HG02840 (cell line): Measurements from ENCODE around the gene PCSK6.
"Not testable (repeated sequence)": the region's sequence is repeated elsewhere in the genome, so short reads cannot be mapped to it uniquely, and the experiment has no call there.

Experiments used
- ATAC-seq: cut with Tn5 transposase; IDR thresholded peaks from one replicate; pipeline ENCODE4 v1.9.1; 2021; ENCODE audit warnings: mild to moderate bottlenecking, moderate library complexity, moderate number of reproducible peaks; ENCODE audit not compliant: unreplicated experiment, low FRiP score

PCSK6 gene

DNA sequence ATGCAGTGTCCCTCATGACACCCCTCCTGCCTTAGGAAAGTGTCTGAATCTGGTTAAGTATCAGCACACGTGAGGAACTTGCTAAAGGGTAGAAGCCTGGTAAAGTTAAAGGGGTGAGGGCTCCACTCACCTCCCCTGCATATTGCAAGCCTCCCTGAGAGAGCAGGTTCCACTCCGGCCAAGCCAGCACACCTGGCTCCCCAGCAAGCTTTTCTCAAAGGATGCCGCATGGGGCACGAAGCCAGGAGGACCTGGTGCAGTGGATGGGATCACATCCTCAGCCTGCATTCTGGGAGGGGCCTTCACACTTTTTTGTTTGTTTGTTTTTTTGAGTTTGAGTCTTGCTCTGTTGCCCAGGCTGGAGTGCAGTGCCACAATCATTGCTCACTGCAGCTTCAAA lies 79.9 kb downstream of the PCSK6 start:
- ATAC-seq = no peak

DNA sequence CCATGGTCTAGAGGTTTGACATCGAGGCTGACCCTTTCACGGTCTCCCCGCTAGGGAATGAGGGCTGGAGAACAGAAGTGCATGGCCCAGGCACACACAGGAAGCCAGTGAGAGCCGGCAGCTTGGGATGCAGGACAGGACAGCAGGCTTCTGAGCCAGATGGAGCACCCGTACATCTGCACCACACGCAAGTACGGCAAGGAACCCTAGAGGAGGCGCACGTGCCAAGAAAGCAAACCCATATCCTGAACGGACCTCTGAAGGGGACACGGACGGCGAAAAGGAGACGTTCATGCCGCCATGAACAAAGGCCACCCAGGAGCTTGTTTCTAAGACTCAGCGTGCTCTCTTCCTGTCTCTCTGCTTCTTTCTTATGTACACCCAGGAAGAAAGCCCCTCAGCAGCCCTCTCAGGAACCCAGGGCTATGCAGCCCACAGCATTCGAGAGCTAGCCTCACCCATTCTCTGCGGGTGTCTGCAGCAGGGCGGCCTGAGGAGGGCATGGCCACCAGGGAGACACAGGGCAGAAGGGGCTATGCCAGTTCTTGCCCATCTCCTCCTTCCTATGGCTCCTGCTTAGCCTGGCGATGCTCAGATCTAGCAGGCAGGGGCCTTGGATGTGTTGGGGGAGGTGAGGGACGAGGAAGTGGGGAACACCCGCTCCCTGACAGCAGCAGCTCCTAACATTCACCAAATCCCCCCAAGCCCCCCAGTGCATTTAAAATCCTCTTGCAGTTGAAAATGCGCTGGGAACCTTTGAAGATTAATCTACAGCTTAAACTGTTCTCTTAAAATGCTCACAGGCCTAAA lies 81.3 kb downstream of the PCSK6 start:
- ATAC-seq = no peak

DNA sequence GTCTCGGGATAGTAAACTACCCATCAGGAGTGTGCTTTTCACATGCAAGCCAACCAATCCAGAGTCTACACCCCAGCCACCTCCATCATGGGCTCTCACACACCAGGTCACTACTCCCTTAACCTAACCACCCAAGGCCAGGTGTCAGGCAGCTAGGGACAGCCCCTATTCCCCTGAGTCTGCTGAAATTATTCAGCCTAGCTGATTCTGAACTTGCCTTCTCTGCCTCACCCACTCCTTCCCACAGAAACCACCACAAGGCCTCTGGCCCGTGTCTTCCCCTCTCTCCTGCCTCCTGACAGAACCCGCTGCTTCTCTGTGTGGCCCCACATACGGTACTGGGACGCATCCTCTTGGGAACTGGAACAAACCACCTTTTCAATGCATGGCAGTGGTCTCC lies 82.1 kb downstream of the PCSK6 start:
- peak; percentile 96 for ATAC-seq

DNA sequence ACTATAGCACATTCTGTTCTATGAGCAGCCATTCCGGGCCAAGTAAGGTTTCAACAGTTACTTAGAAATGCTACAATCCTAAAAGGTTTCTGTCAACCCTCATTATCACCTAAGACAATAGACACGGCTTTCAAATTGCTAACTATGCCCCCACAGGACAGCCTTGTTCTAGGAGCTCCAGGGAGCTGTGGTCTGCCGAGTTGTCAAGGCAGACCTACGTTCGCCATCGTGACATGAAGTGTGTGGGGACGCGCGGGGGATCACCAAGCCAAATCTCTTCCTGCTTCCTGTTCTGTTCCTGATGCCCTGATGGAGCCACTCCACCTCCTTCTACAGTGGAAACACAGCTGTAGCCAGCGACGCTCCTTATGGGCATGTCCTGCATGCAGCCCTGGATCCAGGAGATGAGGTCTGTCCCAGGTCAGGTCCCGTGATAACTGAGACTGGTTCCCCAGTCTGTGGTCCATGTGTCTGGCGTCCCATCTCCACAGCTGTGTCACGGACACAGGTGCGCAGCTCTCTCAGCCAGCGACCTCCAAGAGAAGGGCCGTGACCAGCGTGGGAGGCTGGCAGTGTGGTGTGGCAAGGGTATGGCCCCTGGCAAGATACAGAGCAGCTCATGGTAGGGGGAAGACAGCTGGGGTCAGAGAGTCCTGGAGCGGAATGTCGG lies 82.8 kb downstream of the PCSK6 start:
- no peak for ATAC-seq

DNA sequence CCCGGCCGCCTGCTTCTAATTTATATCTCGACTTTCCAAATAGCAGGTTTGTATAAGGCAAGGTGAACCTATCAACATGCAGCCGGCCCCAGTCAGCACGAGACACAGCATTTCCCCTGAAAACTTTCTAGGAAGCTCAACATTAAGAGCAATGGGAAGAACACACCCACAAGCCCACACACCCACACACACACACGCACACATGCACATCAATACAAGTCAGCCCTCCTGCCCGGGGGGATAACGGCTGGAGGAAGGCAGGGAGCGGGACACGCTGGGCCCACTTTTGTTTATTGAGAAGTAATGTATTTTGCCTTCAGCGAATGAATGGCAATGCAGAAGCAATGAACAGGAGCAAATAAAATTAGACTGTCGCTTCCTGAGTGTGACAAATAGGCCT lies 83.5 kb downstream of the PCSK6 start:
- no peak for ATAC-seq

DNA sequence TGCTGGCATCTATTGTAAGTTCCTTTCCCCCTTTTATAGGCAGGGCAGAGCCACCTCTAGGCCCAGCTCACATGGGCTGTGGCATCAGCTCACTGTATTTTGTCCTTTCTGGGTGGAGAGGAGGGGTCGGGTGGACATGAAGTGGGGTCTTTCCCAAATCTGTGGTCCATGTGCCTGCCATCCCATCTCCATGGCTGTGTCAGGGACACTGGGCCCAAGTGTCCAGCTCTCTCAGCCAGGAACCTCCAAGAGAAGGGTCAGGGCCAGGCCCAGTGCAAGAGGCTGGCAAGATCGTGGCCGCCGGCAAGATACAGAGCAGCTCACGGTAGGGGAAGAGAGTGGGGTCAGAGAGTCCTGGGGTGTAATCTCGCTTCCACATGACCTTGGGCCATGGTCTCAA lies 85.3 kb downstream of the PCSK6 start:
- ATAC-seq = no peak

DNA sequence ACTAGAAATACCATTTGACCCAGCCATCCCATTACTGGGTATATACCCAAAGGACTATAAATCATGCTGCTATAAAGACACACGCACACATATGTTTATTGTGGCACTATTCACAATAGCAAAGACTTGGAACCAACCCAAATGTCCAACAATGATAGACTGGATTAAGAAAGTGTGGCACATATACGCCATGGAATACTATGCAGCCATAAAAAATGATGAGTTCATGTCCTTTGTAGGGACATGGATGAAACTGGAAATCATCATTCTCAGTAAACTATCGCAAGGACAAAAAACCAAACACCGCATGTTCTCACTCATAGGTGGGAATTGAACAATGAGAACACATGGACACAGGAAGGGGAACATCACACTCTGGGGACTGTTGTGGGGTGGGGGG lies 86.6 kb downstream of the PCSK6 start:
- ATAC-seq = not testable (repeated sequence)

DNA sequence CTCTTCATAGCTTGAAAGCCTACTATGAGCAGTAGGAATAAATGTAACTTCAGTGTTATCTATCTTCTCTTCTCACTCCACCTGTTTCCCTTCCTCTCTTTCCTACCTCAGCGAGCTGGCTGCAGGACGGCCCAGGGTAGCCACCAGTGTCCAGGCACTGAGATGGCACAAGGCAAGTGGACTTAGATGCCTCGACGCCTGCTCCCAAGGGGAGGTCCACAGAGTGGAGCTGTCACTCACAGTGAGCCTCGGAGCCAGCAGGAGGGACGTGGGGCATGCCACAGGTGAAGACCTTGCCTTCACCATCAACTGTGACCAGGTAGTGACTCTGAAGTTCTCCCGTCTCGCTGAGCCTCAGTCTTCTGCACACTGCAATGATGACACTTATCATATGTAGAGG lies 88.2 kb downstream of the PCSK6 start:
- ATAC-seq = no peak

DNA sequence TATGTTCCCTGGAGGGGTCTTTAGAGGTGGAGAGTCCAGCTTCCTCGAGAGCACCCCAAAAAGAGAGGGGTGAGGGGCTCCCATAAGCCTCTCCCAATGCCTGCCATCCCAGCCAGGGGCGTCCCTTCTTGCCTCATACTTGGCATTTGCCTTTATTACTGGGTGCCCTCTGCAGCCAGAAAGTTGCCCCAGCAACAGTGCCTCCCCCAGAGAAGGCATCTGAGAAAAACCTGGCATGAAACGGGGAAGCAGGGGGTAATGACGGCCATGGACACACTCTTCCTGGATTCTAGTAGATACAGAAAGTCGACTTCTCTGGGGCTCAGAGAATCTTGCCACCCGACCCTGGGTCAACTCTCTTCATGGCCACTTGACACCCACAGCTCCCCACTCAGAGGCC lies 90.1 kb downstream of the PCSK6 start:
- ATAC-seq = no peak

DNA sequence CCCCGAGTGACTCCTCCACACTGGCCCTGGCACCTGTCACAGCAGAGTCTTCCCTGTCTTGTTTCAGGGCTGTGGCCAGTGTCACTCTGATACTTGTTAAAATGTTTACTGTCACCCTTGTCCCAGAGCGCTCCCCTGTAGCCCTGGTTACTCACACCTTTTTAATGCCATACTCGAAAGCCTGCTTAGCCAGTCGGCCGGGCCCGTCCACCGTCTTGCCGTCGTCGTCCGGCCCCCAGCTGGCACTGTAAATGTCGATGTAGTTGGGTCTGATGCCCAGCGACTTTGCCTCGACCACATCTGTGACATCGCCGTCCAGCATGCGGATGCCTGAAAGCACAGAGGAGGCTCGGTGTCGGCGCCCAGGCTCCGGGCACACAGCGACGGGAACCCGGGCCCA lies 91.3 kb downstream of the PCSK6 start:
- no peak for ATAC-seq

DNA sequence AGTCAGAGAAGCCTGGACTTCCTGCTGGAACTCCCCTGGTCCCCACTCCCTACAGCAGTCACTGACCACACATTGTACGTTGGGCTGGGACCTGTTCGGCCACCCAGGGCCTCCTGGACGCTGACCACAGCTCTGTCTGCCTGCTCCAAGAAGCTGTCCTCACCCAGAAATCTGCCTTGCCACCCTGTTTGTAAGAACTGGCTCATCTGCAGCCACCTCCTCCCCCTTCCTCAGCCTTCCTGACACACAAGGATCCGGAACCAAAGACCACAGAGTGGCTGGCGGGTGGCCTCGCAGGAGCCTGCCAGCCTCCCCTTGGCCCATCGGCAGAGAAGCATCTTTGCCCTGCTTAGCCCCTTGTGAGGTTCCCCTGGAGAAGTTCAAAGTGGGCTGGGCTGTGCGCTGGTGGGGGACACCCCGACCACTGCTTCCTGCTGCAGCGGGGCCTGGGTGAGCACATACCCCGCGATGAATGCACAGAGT lies 91.9 kb downstream of the PCSK6 start:
- ATAC-seq = no peak

DNA sequence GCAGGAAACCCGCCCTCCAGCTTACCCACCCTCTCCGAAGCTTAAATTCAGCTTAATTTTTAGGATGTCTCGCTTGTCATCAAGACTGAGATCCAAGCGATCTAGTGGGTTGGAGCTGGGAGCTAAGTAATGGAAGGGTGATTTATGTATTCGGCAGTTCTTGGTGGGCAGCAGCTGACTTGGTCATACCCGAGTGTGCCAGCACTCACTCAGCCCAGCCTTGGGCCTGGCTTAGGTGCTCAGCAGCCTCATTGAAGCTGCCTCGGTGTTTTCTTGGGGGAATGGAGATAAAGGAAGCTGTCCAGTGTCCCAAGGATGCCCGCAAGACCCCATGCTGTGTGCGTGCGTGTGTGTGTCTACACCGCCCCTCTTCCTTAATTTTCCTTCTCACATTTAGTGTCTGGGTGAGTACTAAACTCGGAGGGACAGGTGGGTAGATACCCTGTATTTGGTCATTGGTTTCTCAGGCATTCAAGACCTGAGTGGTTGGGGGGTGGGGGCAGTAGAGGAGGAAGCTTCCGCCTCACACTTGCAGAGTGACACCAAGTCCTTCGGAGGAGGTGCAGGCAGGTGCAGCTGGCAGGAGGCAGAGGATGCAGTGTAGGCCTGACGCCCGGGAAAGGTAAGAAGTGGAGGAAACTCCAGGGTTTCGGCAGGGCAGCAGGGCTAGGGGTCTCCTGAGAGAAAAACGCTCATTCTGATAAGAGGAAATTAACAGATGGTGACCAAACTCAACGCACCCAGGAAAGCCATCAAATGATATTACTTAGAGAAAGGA lies 92.8 kb downstream of the PCSK6 start:
- ATAC-seq = no peak

DNA sequence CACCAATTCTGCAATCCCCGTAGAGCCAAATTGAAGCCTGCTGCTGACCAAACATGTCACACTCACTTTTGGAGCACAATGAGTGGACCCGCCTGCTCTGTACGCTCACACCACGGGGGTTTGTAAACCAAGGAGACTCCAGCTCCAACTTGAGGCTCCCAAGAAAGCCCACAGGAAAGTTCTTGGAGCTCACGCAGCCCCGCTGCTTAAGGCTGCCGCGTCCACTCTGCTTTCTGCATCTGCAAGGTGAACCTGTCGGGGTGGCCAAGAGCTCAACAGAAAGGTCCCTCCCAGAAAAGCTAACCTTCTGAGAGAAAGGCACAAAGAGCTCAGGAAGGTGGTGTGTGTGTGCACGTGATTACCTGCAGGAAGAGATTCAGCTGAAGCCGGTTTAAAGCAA lies 94.9 kb downstream of the PCSK6 start:
- no peak for ATAC-seq

DNA sequence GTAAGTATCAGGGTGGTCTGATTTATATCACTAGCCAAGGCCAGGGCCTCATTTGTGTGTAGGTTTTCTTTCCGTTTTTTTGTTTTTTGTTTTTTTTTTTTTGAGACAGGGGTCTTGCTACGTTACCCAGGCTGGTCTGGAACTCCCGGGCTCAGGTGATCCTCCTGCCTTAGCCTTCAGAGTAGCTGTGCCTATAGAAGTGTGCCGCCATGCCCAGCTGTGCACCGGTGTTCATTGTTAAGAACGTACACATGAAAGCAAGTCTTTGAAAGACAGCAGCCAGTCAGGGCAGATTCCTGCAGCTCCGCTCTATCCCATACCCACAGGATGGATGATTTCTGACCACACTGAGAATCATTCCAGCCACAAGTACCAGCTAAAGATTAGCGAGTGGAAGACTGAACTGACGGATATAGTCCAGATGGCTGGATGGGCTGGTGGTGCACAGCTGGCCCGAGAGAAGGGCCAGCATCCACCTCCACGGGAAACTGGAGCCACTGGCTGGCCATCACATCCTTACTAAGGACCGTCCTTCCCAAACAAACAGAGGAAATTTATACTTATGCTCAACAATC lies 95.4 kb downstream of the PCSK6 start:
- no peak for ATAC-seq

DNA sequence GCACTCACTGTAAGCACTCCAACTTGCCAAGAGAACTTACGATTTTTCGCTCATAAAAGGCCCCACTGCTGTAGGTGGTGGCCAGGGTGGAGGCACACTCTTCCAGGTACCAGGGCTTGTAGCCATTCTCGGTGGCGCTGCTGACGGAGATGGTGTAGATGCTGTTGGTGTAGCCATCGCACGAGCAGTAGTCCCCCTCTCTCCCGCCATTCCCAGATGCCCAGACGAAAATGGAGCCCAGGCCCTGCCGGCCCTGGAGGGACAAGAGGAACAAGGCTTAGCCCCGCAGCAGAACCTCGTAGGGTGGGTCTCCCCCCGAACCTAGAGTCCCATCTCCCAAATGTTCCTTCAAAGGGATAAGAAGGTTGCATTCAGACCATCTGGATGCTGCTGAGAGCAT lies 96.3 kb downstream of the PCSK6 start:
- no peak for ATAC-seq

DNA sequence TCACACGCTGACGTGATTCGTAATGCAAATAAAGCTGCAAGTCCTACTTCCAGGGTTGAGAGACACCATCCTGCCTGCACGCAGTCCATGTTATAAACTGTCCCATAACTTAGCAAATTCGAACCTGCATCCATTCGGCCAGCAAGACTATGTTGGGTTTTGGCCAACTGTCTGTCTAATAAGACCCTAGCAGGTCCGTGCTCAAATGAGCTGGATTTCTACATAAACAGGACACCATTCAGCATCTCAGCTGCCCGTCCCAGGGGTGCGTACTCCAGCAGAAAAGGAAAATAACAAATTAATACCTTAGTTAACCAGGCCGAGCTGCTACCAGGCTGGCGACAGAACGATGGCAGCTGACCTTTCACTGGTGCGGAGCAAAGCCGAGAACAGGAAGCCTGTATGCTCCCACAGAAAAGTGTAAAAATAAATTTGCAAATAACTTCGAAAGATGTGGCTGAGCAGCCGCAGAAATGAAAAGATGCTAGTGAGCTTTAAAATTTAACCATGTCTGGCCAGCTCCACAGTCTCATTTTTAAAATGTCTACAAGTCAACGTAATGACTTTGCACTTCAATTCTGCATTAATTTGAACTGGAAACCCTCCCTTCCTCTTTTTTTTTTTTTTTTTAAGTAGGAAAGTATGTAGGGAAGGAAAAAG lies 97.4 kb downstream of the PCSK6 start:
- peak; percentile 63 for ATAC-seq

DNA sequence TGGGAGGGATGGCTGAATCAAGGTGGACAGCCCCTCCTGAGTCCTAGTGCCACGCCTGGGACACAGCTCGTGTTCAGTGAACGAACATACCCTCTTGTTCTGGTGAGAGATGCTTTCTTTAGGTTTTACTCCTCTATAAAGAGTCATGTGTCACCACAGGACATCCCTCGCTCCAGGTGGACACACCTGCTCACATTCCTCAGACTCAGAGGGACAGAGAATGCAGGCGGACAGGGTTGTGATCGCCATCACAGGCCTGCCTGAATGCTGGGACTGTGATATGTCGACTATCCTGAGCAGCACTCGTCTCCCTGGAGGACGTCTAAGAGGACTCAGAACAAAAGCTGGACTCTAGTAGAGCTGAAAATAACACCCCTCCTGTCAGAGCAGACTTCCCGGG lies 98.1 kb downstream of the PCSK6 start:
- no peak for ATAC-seq

DNA sequence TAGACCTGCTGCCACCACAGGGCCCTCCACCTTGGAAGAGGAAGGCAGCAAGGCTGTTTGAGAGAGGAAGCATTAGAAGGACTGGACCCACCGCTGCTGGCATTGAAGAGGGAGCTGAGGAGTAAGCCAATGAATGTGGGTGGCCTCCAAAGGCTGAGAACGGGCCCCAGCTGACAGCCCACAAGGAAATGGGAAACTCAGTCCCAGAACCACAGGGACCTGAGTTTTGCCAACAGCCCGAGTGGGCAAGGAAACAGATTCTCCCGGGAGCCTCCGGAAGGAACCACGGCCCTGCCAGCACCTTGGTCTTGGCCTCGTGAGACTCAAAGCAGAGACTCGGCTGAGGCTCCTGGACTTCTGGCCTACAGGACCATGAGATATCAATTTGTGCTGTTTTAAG lies 99.0 kb downstream of the PCSK6 start:
- no peak for ATAC-seq

DNA sequence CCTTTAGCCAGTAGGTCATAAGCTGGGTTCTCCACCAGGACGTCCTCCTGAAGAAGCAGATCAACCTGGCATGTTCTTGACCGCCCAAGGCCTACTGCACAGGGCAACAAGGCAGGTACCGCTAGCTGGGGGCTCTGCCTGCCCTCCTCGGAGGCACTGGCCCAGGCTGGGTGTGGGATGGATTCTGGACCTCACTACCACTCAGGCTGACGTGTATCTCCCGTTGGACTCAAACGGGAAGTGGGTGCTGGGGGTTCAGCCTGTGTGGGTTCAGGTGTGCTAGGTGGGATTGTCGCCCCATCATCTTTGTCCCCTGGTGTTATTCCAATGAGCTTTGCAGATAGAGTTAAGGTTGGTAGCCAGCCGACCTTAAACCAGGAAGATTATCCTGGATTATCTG lies 99.4 kb downstream of the PCSK6 start:
- no peak for ATAC-seq

DNA sequence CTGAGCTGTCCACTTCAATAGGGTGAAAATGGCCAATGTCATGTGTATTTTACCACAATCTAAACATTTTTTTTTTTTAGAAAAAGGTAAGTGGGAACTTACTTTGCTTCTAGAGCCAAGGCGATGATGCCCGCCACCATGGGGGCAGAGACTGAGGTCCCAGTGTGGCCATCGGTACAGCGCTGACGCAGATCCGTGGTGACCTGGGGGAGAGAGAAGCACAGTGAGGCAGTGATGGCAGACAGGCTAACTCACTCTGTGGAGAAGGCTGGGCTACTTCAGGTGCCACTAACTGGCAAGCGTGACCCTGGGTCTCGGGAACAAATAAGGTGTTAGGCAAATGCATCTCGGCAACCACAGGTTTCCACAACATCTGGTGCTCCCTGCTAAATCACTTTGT lies 100.1 kb downstream of the PCSK6 start:
- ATAC-seq = no peak
